GM12865 (cell line): Measurements from ENCODE around the gene NCS1.
"Not testable (repeated sequence)": the region's sequence is repeated elsewhere in the genome, so short reads cannot be mapped to it uniquely, and the experiment has no call there.

Source experiments
- DNase-seq: peaks from one replicate; pipeline ENCODE4 v3.0.0; 2010; ENCODE audit warnings: low read depth
- H3K4me3 ChIP-seq: 2 replicates; pipeline ENCODE4 v1.5.1; 2011; ENCODE audit warnings: mild to moderate bottlenecking, low read depth, low read length, control low read depth
- TF ChIP-seq, protein P1 (sequence below): IDR thresholded peaks from 2 replicates; pipeline ENCODE4 v1.5.1; 2011; ENCODE audit warnings: low read length, control low read depth, low read depth, inconsistent platforms; ENCODE audit not compliant: insufficient read depth; ENCODE audit errors: missing control alignments

Gene NCS1

DNA sequence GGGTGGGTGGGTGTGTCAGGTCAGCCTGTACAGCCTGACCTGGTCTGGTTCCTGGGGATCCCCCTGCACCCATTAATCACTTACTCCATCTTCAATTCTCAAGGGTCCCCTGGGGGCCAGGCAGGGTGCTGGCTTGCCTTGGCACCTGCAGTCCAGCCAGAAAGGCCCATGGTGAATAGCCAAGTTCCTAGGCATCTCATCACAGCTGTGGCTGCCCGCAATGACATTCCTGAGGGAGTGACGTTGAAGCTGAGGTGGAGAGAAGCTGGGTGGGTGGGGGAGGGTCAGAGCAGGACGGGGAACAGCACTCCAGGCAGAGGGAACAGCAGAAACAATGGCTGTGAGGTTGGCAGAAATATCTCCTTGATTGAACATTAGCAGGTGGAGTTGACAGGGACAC, 103.9 kb downstream of the NCS1 start:
- DNase-seq: no peak
- TF ChIP-seq, protein P1, sequence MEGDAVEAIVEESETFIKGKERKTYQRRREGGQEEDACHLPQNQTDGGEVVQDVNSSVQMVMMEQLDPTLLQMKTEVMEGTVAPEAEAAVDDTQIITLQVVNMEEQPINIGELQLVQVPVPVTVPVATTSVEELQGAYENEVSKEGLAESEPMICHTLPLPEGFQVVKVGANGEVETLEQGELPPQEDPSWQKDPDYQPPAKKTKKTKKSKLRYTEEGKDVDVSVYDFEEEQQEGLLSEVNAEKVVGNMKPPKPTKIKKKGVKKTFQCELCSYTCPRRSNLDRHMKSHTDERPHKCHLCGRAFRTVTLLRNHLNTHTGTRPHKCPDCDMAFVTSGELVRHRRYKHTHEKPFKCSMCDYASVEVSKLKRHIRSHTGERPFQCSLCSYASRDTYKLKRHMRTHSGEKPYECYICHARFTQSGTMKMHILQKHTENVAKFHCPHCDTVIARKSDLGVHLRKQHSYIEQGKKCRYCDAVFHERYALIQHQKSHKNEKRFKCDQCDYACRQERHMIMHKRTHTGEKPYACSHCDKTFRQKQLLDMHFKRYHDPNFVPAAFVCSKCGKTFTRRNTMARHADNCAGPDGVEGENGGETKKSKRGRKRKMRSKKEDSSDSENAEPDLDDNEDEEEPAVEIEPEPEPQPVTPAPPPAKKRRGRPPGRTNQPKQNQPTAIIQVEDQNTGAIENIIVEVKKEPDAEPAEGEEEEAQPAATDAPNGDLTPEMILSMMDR: no peak

DNA sequence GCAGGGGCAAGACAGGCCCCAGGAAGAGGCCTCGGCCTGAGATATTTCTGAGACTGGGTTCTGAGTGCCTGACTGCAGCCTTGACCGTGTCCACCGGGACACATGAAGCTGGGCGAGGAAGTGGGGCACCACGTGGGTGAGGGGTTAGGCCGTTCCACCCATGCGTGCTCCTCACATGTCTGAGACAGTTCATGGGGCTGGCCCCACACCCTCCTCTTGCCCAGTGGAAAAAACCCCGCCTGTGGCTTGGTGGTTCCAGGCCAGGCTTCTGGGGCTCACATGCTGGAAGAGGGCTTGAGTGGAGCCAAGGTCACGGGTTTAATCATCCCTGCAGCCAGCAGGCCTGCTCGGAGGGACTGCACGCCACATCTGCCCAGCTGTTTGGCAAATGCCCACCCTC, 104.8 kb downstream of the NCS1 start:
- peak; percentile 46 for DNase-seq
- TF ChIP-seq, protein P1: no peak
- H3K4me3 ChIP-seq: no peak overlapping the region

More for the DNA sequence above, 103.9 kb downstream of the NCS1 start:
- no peak overlapping the region for H3K4me3 ChIP-seq

DNA sequence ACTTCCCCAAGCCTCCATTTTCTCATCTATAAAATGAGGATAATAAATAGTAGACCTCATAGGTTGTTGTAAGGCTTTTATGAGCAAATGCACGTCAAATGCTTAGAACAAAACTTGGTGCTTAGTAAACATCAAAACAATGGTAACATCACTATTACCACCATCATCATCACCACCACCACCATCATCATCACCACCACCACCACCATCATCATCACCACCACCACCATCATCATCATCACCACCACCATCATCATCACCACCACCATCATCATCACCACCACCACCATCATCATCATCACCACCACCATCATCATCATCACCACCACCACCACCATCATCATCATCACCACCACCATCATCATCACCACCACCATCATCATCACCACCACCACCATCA, 105.3 kb downstream of the NCS1 start:
- not testable (repeated sequence) for DNase-seq, H3K4me3 ChIP-seq

DNA sequence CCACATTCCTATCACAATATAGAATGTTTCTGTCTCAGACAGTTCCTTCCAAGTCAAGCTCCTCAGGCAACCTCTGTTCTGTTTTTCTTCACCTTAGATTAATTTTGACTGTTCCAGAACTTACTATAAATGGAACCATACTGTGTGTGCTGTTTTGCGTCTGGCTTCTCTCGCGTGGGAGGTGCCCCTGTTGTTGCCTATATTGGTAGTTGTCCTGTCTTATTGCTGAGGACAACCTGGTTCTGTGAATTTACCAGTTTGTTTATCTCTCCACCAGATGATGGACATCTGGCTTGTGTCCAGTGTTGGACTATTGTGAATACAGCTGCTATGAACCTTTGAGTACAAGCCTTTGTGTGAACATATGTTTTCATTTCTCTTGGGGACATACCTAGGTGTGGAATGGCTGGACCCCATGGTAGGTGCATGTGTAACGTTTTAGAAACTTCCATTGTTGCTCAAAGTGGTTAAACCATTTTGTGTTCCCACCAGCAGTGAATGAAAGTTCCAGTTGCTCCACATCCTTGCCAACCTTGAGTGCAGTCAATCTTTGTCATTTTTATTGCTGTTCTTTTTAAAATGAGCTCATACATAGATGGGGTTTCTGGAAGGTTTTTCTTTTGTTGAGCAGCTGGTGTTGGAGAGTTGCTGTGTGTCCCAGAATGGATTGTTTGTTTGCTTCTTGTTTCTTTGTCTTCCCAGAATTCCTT, 111.5 kb downstream of the NCS1 start:
- no peak overlapping the region for H3K4me3 ChIP-seq
- no peak for DNase-seq
- TF ChIP-seq, protein P1: no peak

DNA sequence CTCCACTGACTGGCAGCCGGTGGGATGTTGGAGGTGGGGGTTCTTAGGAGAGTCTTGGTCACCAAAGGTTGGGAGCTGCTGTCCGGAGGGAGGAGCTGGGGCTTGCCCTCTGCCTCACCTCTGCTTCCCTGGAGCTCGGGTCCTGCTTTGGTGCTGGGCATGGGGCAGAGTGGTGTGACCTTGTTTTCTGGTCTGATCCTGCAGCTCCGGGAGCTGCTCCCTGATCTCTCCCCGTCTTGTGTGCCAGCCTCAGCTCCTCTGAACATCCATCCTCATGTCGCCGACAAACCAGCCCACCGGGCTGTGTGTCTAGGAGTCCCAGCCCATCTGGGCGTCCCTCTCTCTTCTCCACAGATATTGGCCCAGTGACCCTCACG, 112.0 kb downstream of the NCS1 start:
- TF ChIP-seq, protein P1: no peak
- H3K4me3 ChIP-seq: no peak overlapping the region
- DNase-seq: no peak

DNA sequence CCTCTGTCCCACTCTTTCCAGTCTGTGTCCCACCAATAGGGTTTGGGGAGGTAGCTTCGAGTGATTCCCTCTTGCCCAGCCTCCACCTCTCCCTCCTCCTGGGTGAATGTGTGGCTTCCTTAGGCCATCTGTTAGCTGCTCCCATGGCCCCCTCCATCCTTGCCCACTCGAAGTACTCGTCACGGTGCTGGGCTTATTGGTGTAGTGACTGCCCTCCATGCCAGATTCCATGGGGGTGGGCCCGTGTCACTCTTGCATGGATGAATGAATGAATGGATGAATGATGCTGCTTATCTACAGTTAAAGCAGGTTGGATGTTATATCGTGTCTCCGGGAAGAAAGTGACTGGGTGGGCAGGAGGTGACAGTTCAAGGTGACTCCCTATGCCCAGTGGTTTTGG, 112.5 kb downstream of the NCS1 start:
- no peak overlapping the region for H3K4me3 ChIP-seq
- DNase-seq: no peak
- TF ChIP-seq, protein P1: no peak

DNA sequence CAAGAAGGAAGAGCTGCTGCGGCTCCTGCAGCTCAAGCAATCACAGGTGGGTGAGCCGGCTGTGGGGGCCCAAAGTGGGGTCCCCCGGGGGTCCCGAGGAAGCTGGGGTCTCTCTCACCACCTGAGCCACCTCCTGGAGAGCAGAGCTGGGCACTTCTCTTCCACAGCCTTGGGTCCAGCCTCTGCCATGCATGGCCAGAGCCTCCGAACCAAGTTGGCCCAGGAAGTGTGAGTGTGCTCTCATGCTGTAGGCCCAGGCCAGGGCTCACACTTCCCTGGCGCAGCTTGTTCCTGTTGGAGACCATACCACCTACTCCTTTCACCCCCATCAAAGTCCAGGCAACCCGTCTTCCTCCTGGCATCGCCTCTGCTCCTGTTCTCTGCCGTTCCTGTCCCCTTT, 113.1 kb downstream of the NCS1 start:
- no peak for DNase-seq
- no peak overlapping the region for H3K4me3 ChIP-seq
- TF ChIP-seq, protein P1: no peak
